KMS-11 (cell line): Measurements from ENCODE around the gene RAB3GAP2.
"Not testable (repeated sequence)": the region's sequence is repeated elsewhere in the genome, so short reads cannot be mapped to it uniquely, and the experiment has no call there.

Source experiments
- H2AFZ ChIP-seq: fragments of 200-600 bp; sonication (generic); 2 replicates; pipeline ENCODE4 v1.6.1; 2016; ENCODE audit warnings: antibody characterized with exemption, mixed run types, low read depth
- H3K27ac ChIP-seq: fragments of 200-600 bp; sonication (generic); 2 replicates; pipeline ENCODE4 v1.6.1; 2016; ENCODE audit warnings: mild to moderate bottlenecking, mixed run types
- H3K27me3 ChIP-seq: fragments of 200-600 bp; sonication (generic); 2 replicates; pipeline ENCODE4 v1.6.1; 2017; ENCODE audit warnings: mild to moderate bottlenecking, low read depth, mixed run types, moderate library complexity; ENCODE audit not compliant: insufficient read depth
- H3K36me3 ChIP-seq: fragments of 200-600 bp; sonication (generic); 2 replicates; pipeline ENCODE4 v1.6.1; 2017; ENCODE audit warnings: mild to moderate bottlenecking, mixed run types; ENCODE audit not compliant: insufficient read depth
- H3K4me1 ChIP-seq: fragments of 200-600 bp; sonication (generic); 2 replicates; pipeline ENCODE4 v1.6.1; 2016; ENCODE audit warnings: mild to moderate bottlenecking, low read depth, mixed run types; ENCODE audit not compliant: poor library complexity, severe bottlenecking
- H3K4me2 ChIP-seq: fragments of 200-600 bp; sonication (generic); 2 replicates; pipeline ENCODE4 v1.7.0; 2016; ENCODE audit warnings: mild to moderate bottlenecking, mixed run types
- H3K4me3 ChIP-seq: fragments of 200-600 bp; sonication (generic); IDR thresholded peaks from 2 replicates; pipeline ENCODE4 v1.6.1; 2017; ENCODE audit warnings: low read depth, low read length, mixed read lengths; ENCODE audit not compliant: insufficient read depth
- H3K79me2 ChIP-seq: fragments of 200-600 bp; sonication (generic); 2 replicates; pipeline ENCODE4 v1.6.1; 2016; ENCODE audit warnings: low read depth, mixed run types; ENCODE audit not compliant: insufficient read depth
- H3K9ac ChIP-seq: fragments of 200-600 bp; sonication (generic); 2 replicates; pipeline ENCODE4 v1.6.1; 2016; ENCODE audit warnings: mild to moderate bottlenecking, mixed run types
- H4K20me1 ChIP-seq: fragments of 200-600 bp; sonication (generic); 2 replicates; pipeline ENCODE4 v1.6.1; 2016; ENCODE audit warnings: mild to moderate bottlenecking, mixed run types; ENCODE audit not compliant: insufficient read depth
- CTCF ChIP-seq: fragments of 200-600 bp; sonication (generic); conservative IDR thresholded peaks from 2 replicates; pipeline ENCODE4 v1.6.1; 2017; ENCODE audit warnings: low read depth, mild to moderate bottlenecking, antibody characterized with exemption, low read length, moderate library complexity, mixed read lengths

Gene RAB3GAP2

GRCh38 chr1:220119043-220119512, 153.2 kb downstream of the RAB3GAP2 start:
- no peak overlapping the region for H3K4me3 ChIP-seq

GRCh38 chr1:220113136-220113695, 159.0 kb downstream of the RAB3GAP2 start:
- Histone ChIP-seq H3K9ac (no peak overlapping the region), H3K4me1 (no peaks in the 10 kb centered on the region), H3K36me3 (no peaks in the 10 kb centered on the region), H4K20me1 (no peaks in the 10 kb centered on the region), H3K27me3 (no peaks in the 10 kb centered on the region), H3K4me2 (no peak overlapping the region), H3K79me2 (no peaks in the 10 kb centered on the region), H3K27ac (no peak overlapping the region), H3K4me3 (no peak overlapping the region), H2AFZ (no peak overlapping the region)
- TF ChIP-seq CTCF, result peak; percentile 77

More at GRCh38 chr1:220119043-220119512, 153.2 kb downstream of the RAB3GAP2 start:
- no peaks in the 10 kb centered on the region for H3K27me3 ChIP-seq
- H3K27ac ChIP-seq, result no peak overlapping the region
- no peaks in the 10 kb centered on the region for H4K20me1 ChIP-seq
- H3K9ac ChIP-seq, result no peak overlapping the region
- H2AFZ ChIP-seq, result no peak overlapping the region
- no peaks in the 10 kb centered on the region for H3K36me3 ChIP-seq
- H3K79me2 ChIP-seq, result no peaks in the 10 kb centered on the region
- no peak for TF ChIP-seq CTCF
- H3K4me2 ChIP-seq, result no peak overlapping the region
- no peaks in the 10 kb centered on the region for H3K4me1 ChIP-seq

- H2AFZ ChIP-seq, H3K4me3 ChIP-seq, H4K20me1 ChIP-seq, H3K36me3 ChIP-seq, H3K9ac ChIP-seq, H3K4me2 ChIP-seq, H3K79me2 ChIP-seq, H3K27me3 ChIP-seq, H3K27ac ChIP-seq, H3K4me1 ChIP-seq: not testable (repeated sequence)
Observed at GRCh38 chr1:220112600-220112999, 159.7 kb downstream of the RAB3GAP2 start.

GRCh38 chr1:220110473-220110872, 161.8 kb downstream of the RAB3GAP2 start:
- H3K4me1 ChIP-seq, H3K4me3 ChIP-seq, H4K20me1 ChIP-seq, H3K36me3 ChIP-seq, H3K79me2 ChIP-seq, H3K27me3 ChIP-seq, H3K9ac ChIP-seq, H3K4me2 ChIP-seq, H3K27ac ChIP-seq, H2AFZ ChIP-seq: not testable (repeated sequence)

GRCh38 chr1:220099826-220100225, 172.4 kb downstream of the RAB3GAP2 start:
- TF ChIP-seq CTCF, result no peak
- Histone ChIP-seq H3K27me3 (no peaks in the 10 kb centered on the region), H2AFZ (no peak overlapping the region), H3K4me1 (peaks cover 12% of the 10 kb centered on the region), H3K79me2 (peaks cover 15% of the 10 kb centered on the region; the same call in 1 of the 2 replicates), H3K4me2 (no peak overlapping the region), H3K4me3 (no peak overlapping the region), H3K36me3 (peaks cover 19% of the 10 kb centered on the region; the same call in 1 of the 2 replicates), H4K20me1 (no peaks in the 10 kb centered on the region), H3K27ac (no peak overlapping the region), H3K9ac (no peak overlapping the region)
